ENCODE measurements around the gene CARS1.

CARS1 gene

DNA sequence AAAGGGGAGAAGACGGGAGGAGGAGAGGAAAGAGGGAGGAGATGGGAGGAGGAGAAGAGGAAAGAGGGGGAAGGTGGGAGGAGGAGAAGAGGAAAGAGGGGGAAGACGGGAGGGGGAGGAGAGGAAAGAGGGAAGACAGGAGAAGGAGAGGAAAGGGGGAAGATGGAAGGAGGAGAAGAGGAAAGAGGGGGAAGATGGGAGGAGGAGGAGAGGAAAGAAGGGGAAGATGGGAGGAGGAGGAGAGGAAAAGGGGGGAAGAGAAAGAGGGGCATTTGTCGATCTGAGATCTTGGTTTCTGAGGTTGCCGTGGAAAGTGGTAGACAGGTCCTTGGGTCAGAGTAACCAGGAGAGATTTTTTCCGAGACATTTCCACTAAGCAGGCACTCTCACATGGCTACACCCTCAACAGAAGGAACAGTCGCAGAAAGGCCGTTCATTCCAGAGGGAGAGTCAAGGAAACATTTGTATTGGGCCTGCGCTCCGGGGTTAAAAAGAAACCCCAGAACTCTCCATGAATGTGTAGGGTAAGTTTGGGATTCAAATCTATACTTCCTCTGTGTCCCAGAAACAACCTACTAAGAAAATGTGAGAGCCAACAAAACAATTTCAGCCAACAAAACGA is 39.8 kb upstream of the CARS1 start:
- H3K27ac ChIP-seq (ENCODE audit: insufficient read depth, low read depth, low read length, poor library complexity, severe bottlenecking) = no peak overlapping the region
- no peak overlapping the region for H3K4me3 ChIP-seq (ENCODE audit: insufficient read depth, low read depth, low read length)
- no peaks in the 10 kb centered on the region for H3K36me3 ChIP-seq (ENCODE audit: control insufficient read depth, insufficient read depth, low read length)
- H3K4me1 ChIP-seq (ENCODE audit: control insufficient read depth, insufficient read depth, low read length) = peaks cover 8% of the 10 kb centered on the region
- no peaks in the 10 kb centered on the region for H3K9me3 ChIP-seq (ENCODE audit: control insufficient read depth, low read length)
- 92 to 94% methylated on average over 8 to 10 of the region's 10 CpGs for WGBS, 2 experiments
- no peaks in the 10 kb centered on the region for H3K27me3 ChIP-seq (ENCODE audit: control insufficient read depth, insufficient read depth, low read length, poor library complexity, severe bottlenecking)

DNA sequence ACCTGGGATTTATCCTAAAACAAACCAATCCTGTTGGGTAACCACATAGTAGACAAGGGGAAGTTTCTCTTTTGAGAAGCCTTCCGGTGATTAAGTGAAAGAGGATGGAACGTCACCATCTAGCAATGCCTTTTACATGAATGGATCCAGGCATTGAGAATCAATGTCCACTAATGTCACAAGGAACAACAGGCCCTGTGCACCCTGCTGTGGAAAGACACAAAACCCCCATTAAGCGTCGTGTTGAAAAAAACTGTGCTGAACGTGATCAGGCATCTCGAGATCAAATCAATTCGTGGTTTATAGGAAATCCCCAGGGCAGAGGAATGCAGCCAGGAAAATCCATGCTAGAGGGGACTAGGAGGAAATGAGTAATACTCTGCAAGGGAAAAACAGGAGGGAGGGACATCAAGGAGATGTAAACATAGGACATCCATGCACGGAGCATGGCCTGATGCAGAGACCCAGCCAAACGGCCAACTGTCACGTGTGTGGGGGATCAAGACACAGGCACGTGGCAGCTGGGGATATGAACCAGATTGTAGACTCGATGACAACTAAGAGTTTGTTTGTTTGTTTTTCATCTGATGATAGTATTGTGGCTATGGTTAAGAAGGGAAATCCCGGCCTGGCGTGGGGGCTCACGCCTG is 38.6 kb upstream of the CARS1 start:
- Histone ChIP-seq H3K9me3 (ENCODE audit: control insufficient read depth, low read length) (no peaks in the 10 kb centered on the region), H3K36me3 (ENCODE audit: control insufficient read depth, insufficient read depth, low read length) (no peaks in the 10 kb centered on the region), H3K4me1 (ENCODE audit: control insufficient read depth, insufficient read depth, low read length) (peaks cover 8% of the 10 kb centered on the region), H3K27ac (ENCODE audit: insufficient read depth, low read depth, low read length, poor library complexity, severe bottlenecking) (no peak overlapping the region), H3K4me3 (ENCODE audit: insufficient read depth, low read depth, low read length) (no peak overlapping the region), H3K27me3 (ENCODE audit: control insufficient read depth, insufficient read depth, low read length, poor library complexity, severe bottlenecking) (no peaks in the 10 kb centered on the region)
- 57 to 66% methylated on average over 15 of the region's 15 CpGs for WGBS, 2 experiments

DNA sequence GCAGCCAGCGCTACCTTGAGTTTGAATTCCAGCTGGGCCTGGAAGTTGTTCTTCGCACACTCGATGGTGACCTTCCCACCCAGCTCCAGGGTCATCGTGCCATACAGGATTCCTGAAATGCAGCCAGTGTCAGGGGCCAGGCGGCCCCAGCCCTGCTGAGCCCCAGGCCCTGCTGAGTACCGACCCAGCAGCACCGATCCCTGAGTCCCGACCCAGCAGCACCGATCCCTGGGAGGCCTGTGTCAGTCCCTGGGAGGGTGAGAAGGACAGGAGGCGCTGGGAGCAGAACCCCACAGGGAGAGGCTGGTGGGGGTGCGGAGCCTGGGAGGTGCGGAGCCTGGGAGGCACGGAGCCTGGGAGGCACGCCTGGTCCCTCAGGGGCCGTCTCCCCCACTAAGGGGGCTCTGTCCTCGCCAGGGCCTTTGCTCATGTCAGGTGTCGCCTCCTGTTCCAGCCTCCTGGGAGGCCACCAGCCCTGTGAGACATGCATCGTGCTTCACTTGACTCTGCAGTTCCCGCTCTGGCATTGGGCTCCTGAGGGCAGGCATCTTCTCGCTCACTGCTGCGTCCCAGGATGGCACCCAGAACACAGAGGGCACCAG is 37.1 kb upstream of the CARS1 start:
- H3K9me3 ChIP-seq (ENCODE audit: control insufficient read depth, low read length) = no peaks in the 10 kb centered on the region
- no peaks in the 10 kb centered on the region for H3K36me3 ChIP-seq (ENCODE audit: control insufficient read depth, insufficient read depth, low read length)
- H3K27ac ChIP-seq (ENCODE audit: insufficient read depth, low read depth, low read length, poor library complexity, severe bottlenecking) = no peak overlapping the region
- H3K27me3 ChIP-seq (ENCODE audit: control insufficient read depth, insufficient read depth, low read length, poor library complexity, severe bottlenecking) = no peaks in the 10 kb centered on the region
- H3K4me1 ChIP-seq (ENCODE audit: control insufficient read depth, insufficient read depth, low read length) = peaks cover 8% of the 10 kb centered on the region
- H3K4me3 ChIP-seq (ENCODE audit: insufficient read depth, low read depth, low read length) = no peak overlapping the region
- 94 to 95% methylated on average over 21 of the region's 21 CpGs for WGBS, 2 experiments

DNA sequence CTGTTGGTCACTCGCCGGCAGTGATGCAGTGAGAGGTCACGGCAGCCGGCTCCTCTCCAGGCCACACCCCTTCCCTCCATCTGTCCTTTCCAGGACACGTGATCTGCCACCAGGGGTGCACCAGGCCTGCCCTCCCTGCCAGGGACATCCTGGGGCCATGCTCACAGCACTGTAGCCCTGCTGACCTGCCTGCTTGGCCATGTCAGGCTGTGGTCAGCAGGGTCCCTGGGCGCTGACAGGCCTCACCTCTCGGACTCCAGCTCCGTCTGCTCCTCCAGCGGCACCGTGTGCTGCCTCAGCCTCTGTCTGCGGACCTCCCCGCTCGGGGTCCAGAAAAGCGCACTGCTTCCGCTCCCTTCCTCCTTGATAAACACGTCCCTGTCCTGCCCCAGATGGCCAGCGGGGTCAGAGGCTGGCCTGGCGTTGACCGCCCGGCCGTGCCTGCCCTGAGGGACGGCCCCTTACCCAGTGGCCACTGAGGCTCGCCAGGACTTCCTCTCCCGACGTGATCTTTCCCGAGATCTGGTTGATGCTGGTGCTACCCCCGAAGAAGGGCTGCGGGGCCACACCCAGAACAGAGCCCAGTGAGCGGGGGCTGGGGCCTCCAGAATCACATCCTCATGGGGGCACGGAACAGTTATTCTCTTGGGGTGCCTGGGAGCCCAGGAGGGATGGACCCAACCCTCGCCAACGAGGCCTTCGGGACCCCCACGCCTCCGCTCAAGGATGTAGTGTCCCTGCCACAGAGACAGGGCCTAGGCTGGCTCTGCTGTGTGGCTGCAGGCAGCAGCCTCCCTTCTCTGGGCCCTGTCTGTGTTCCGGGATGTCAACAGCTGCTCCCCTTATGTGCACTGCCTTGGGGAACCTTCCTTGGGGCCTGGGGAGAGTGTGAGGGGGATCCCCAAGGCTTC is 36.3 kb upstream of the CARS1 start:
- Histone ChIP-seq H3K9me3 (ENCODE audit: control insufficient read depth, low read length) (no peaks in the 10 kb centered on the region), H3K4me1 (ENCODE audit: control insufficient read depth, insufficient read depth, low read length) (peaks cover 8% of the 10 kb centered on the region), H3K27ac (ENCODE audit: insufficient read depth, low read depth, low read length, poor library complexity, severe bottlenecking) (no peak overlapping the region), H3K27me3 (ENCODE audit: control insufficient read depth, insufficient read depth, low read length, poor library complexity, severe bottlenecking) (no peaks in the 10 kb centered on the region), H3K36me3 (ENCODE audit: control insufficient read depth, insufficient read depth, low read length) (no peaks in the 10 kb centered on the region), H3K4me3 (ENCODE audit: insufficient read depth, low read depth, low read length) (no peak overlapping the region)
- WGBS, 2 experiments = 87% methylated on average over 36 of the region's 36 CpGs

DNA sequence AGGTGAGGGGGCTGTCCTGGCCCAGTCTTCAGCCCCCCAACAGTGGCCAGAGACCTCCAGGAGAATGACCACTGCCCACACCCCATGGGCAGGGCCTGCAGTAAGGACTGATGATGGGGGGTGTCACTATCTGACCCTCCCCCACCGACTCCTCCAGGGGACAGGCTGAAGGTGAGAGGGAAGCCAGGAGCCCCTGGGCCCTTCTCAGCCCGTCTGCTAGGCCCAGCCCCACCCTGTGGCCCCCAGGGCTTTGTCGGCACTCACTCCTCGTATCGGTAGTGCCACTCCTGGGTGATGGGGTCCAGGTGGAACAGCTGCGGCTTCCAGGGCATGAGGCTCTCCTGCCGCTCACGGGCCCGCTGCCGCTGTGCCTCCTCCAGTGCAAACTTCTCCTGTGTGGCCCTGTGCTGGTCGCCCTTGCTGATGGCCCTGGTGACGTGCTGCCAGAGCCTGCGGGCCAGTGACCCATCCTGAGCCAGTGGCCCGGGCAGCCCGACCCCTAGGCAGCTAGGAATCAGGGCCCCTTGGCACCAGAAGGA is 35.4 kb upstream of the CARS1 start:
- no peaks in the 10 kb centered on the region for H3K27me3 ChIP-seq (ENCODE audit: control insufficient read depth, insufficient read depth, low read length, poor library complexity, severe bottlenecking)
- peaks cover 8% of the 10 kb centered on the region for H3K4me1 ChIP-seq (ENCODE audit: control insufficient read depth, insufficient read depth, low read length)
- WGBS, 2 experiments = 92 to 95% methylated on average over 15 of the region's 15 CpGs
- H3K4me3 ChIP-seq (ENCODE audit: insufficient read depth, low read depth, low read length) = no peak overlapping the region
- no peaks in the 10 kb centered on the region for H3K9me3 ChIP-seq (ENCODE audit: control insufficient read depth, low read length)
- no peaks in the 10 kb centered on the region for H3K36me3 ChIP-seq (ENCODE audit: control insufficient read depth, insufficient read depth, low read length)
- no peak overlapping the region for H3K27ac ChIP-seq (ENCODE audit: insufficient read depth, low read depth, low read length, poor library complexity, severe bottlenecking)

DNA sequence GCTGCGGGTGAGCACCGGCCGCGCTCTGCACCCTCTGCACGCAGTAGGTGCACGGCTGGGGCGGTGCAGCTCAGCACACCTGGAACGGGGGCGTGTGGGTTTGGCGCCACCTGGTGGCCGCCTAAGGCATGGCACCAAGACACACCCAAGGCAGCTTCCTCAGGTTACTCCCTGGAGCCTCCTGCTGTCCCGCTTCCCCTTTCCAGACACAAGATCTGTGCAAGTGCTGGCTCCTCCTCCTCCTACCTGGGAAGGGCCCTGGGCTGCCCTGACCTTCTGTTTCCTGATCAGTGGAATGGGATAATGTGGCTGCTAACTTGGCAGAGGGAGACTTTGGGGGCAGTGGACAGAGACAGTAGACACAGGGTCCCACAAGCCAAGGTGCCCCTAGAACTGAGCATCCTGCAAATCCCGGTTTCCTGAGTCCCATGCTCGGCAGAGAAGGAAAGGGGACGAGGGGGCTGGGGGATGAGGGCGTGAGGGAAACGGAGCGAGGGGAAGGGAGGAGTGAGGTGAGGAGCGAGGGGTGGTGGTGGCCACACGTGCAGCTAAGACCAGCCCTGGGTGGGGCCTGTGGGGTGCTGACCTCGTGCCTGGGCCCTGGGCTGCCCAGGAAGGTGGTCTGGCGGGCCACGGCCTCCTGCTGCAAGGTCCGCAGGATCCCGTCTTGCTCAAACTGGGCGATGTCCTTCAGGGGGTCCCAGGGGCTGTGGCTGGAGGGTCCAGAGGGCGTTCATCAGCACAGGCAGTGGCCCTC is 34.8 kb upstream of the CARS1 start:
- H3K4me1 ChIP-seq (ENCODE audit: control insufficient read depth, insufficient read depth, low read length) = peaks cover 8% of the 10 kb centered on the region
- no peak overlapping the region for H3K4me3 ChIP-seq (ENCODE audit: insufficient read depth, low read depth, low read length)
- no peaks in the 10 kb centered on the region for H3K27me3 ChIP-seq (ENCODE audit: control insufficient read depth, insufficient read depth, low read length, poor library complexity, severe bottlenecking)
- WGBS, 2 experiments = 46 to 47% methylated on average over 27 of the region's 27 CpGs
- H3K27ac ChIP-seq (ENCODE audit: insufficient read depth, low read depth, low read length, poor library complexity, severe bottlenecking) = no peak overlapping the region
- no peaks in the 10 kb centered on the region for H3K9me3 ChIP-seq (ENCODE audit: control insufficient read depth, low read length)
- H3K36me3 ChIP-seq (ENCODE audit: control insufficient read depth, insufficient read depth, low read length) = no peaks in the 10 kb centered on the region

DNA sequence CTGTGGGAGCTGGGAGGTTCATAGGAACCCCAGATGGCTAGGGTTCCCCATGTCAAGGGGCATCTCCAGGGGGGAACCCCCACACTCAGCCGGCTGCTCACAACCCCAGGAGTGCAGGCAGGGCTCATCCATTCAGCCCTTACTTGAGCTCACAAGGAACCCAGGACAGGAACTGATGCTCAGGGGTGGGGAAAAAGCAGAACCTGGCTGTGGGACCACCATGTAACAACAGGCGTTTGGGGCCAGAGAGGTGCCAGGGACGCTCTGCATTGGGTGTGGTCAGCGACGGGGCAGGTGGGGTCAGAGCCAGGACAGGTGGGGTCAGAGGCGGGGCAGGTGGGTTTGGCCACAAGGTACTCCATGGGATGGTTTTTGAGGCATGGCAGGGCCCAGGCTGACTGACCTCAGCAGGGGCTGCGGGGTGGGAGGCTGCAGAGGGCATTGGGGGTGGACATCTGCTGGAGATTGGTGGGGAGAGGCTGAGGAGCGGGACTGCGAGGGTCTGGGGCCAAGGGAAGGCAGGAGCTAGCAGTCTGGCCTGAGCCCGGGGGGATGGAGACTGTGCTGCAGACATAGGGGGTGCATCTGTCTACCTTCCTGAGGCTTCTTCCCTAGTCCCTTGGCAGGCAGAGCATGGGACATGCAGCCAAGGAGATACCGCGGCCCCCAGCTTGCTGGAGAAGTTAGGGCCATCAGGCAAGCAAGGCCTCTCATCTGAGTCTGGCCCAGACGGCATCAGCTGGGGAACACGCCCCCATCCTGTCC is 34.0 kb upstream of the CARS1 start:
- Histone ChIP-seq H3K4me1 (ENCODE audit: control insufficient read depth, insufficient read depth, low read length) (peaks cover 8% of the 10 kb centered on the region), H3K9me3 (ENCODE audit: control insufficient read depth, low read length) (no peaks in the 10 kb centered on the region), H3K27ac (ENCODE audit: insufficient read depth, low read depth, low read length, poor library complexity, severe bottlenecking) (no peak overlapping the region), H3K4me3 (ENCODE audit: insufficient read depth, low read depth, low read length) (no peak overlapping the region), H3K36me3 (ENCODE audit: control insufficient read depth, insufficient read depth, low read length) (no peaks in the 10 kb centered on the region), H3K27me3 (ENCODE audit: control insufficient read depth, insufficient read depth, low read length, poor library complexity, severe bottlenecking) (no peaks in the 10 kb centered on the region)
- WGBS, 2 experiments = 78 to 79% methylated on average over 14 of the region's 14 CpGs

DNA sequence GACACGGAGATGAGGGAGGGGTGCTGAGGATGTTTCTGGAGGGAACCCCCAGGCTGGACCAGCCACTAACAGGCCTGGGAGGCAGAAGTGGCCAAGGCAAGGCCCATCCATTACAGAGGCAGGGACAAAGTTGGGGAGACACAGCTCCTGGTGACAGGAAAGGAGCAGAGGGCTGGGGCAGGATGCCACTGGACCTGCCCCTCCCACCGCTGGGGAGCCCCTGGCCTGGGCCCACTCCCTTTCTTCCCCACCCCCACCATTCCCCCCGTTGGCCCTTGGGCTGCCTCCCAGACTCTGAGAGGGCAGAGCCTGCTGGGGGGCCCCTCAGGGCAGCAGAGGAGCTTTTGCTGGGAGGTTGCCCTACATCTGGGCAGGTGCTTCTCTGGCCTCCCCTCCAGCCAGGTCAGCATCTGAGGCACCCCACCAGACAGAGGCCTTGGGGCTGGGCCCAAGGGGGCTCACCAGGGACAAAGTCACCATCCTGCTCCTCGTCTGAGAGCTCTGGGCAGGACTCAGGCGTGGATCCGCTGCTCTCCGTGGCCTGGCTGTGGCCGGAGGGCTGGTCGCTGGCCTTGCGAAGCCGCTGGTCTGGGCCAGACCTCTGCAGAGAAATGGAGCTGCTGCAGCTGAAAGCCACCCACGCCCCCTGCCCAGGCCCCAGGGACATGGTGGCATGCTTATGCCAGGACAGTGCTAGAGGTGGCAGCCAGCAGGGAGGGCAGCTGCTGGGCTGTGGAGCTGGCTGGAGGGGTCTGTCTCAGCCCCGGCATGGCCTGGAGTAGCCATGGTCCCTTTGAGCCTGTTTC is 33.1 kb upstream of the CARS1 start:
- no peaks in the 10 kb centered on the region for H3K27me3 ChIP-seq (ENCODE audit: control insufficient read depth, insufficient read depth, low read length, poor library complexity, severe bottlenecking)
- 92 to 94% methylated on average over 13 of the region's 13 CpGs for WGBS, 2 experiments
- no peaks in the 10 kb centered on the region for H3K36me3 ChIP-seq (ENCODE audit: control insufficient read depth, insufficient read depth, low read length)
- H3K4me1 ChIP-seq (ENCODE audit: control insufficient read depth, insufficient read depth, low read length) = peaks cover 3% of the 10 kb centered on the region
- H3K27ac ChIP-seq (ENCODE audit: insufficient read depth, low read depth, low read length, poor library complexity, severe bottlenecking) = no peak overlapping the region
- no peaks in the 10 kb centered on the region for H3K9me3 ChIP-seq (ENCODE audit: control insufficient read depth, low read length)
- no peak overlapping the region for H3K4me3 ChIP-seq (ENCODE audit: insufficient read depth, low read depth, low read length)

All from ectodermal cell (in vitro differentiated cells).